HepG2 (cell line): ENCODE data around the gene CSMD2. TPM values are rescaled to one million over a fixed set of nuclear protein-coding genes. Genes with fewer than 3 reads are reported as not detected.

Experiments
- ATAC-seq: fragments of 200-7000 bp; cut with Tn5 transposase; 3 replicates; pipeline ENCODE4 v1.9.1; 2020; ENCODE audit warnings: mild to moderate bottlenecking, moderate library complexity
- BruUV-seq: library from RNA; stranded (reverse); fragments of 400-500 nt; replicated peaks from 2 replicates; lab custom pipeline; 2021; lab: Mats Ljungman, UMichigan
- CTCF ChIA-PET: fragments of 300-600 bp; formaldehyde crosslinking; extraction: SDS; loops from one replicate; lab custom pipeline; 2021; ENCODE audit warnings: low total read pairs, inconsistent platforms, low intra/inter-chr PET ratio; lab: Yijun Ruan, JAX
- POLR2A ChIA-PET: fragments of 350-600 bp; sonication (Branson Sonifier 250); formaldehyde crosslinking; loops from one replicate; lab custom pipeline; 2020; ENCODE audit warnings: antibody characterized with exemption, inconsistent platforms; lab: Yijun Ruan, JAX
- DNase-seq: peaks from one replicate; pipeline ENCODE4 v3.0.0-alpha.2; 2015; ENCODE audit warnings: low spot score
- FAIRE-seq: peaks from 3 replicates; lab custom pipeline; 2011; peaks lifted over from hg19 to GRCh38; lab: Jason Lieb, UNC
- H2AFZ ChIP-seq: one replicate; pipeline ENCODE4 v1.6.1; 2011; ENCODE audit warnings: low read length, inconsistent platforms
- H3K27ac ChIP-seq: fragments of 300-600 bp; 3 replicates; pipeline ENCODE4 v1.8.0; 2011; ENCODE audit warnings: mixed run types, mild to moderate bottlenecking, mixed read lengths, low read length, inconsistent platforms; ENCODE audit not compliant: insufficient read depth; ENCODE audit errors: extremely low read length
- H3K27me3 ChIP-seq, 2 experiments: fragments of 200-600 bp in 1 of 2; 2 replicates in 1 of 2; 3 replicates in 1 of 2; pipeline versions ENCODE4 v1.6.0 to v1.8.0; 2011; ENCODE audit warnings: low read length in 2 of 2, mild to moderate bottlenecking in 2 of 2, moderate library complexity in 2 of 2, inconsistent platforms in 1 of 2; ENCODE audit not compliant: insufficient read depth in 2 of 2, control insufficient read depth in 1 of 2
- H3K36me3 ChIP-seq, 2 experiments: fragments of 200-600 bp in 1 of 2; replicated peaks in 1 of 2; 2 replicates in 1 of 2; 3 replicates in 1 of 2; pipeline versions ENCODE4 v1.5.1 to v1.8.0; 2011; ENCODE audit warnings: low read length in 2 of 2, inconsistent platforms in 1 of 2; ENCODE audit not compliant: insufficient read depth in 2 of 2, control insufficient read depth in 1 of 2
- H3K4me1 ChIP-seq: 2 replicates; pipeline ENCODE4 v1.5.1; 2012; ENCODE audit warnings: low read length, inconsistent platforms; ENCODE audit not compliant: insufficient read depth
- H3K4me2 ChIP-seq: 2 replicates; pipeline ENCODE4 v1.6.0; 2011; ENCODE audit warnings: low read depth, low read length, inconsistent platforms
- H3K4me3 ChIP-seq, 3 experiments: fragments of 200-600 bp in 1 of 3; sonication (generic), shearing (Covaris generic) in 1 of 3; replicated peaks in 1 of 3; 2 replicates each; pipeline ENCODE4 v1.5.1; 2011 to 2016; ENCODE audit warnings: low read length in 3 of 3, inconsistent platforms in 2 of 3, low read depth in 2 of 3, mild to moderate bottlenecking in 2 of 3, control low read depth in 1 of 3, mixed read lengths in 1 of 3; ENCODE audit not compliant: insufficient read depth in 1 of 3
- H3K79me2 ChIP-seq: one replicate; pipeline ENCODE4 v1.6.1; 2011; ENCODE audit warnings: low read length, inconsistent platforms; ENCODE audit not compliant: insufficient read depth
- H3K9ac ChIP-seq: 2 replicates; pipeline ENCODE4 v1.6.0; 2011; ENCODE audit warnings: mild to moderate bottlenecking, low read depth, low read length, inconsistent platforms; ENCODE audit not compliant: insufficient read depth
- H3K9me3 ChIP-seq: 2 replicates; pipeline ENCODE4 v1.5.1; 2012; ENCODE audit warnings: mild to moderate bottlenecking, low read length
- H4K20me1 ChIP-seq: 2 replicates; pipeline ENCODE4 v1.6.0; 2011; ENCODE audit warnings: inconsistent platforms, mild to moderate bottlenecking, low read length, moderate library complexity; ENCODE audit not compliant: insufficient read depth
- ARHGAP35 ChIP-seq: sonication (generic); formaldehyde crosslinking; IDR thresholded peaks from 2 replicates; pipeline ENCODE4 v1.9.0; 2022; ENCODE audit warnings: mild to moderate bottlenecking, inconsistent platforms, moderate library complexity, missing genetic modification reagents, borderline replicate concordance
- CREM ChIP-seq, 2 experiments: sonication (generic) in 1 of 2; formaldehyde crosslinking in 1 of 2; IDR thresholded peaks; 2 replicates each; pipeline versions ENCODE4 v1.4.0 to v1.6.1; 2016 to 2020; ENCODE audit warnings: antibody characterized with exemption in 1 of 2, mild to moderate bottlenecking in 1 of 2, missing genetic modification reagents in 1 of 2
- FOXA3 ChIP-seq: IDR thresholded peaks from 2 replicates; pipeline ENCODE4 v1.6.1; 2016; ENCODE audit warnings: missing genetic modification reagents, missing compliant biosample characterization
- HOXA3 ChIP-seq: sonication (generic); formaldehyde crosslinking; IDR thresholded peaks from 2 replicates; pipeline ENCODE4 v1.5.0; 2020; ENCODE audit warnings: missing genetic modification reagents
- ZNF253 ChIP-seq: sonication (generic); formaldehyde crosslinking; IDR thresholded peaks from 2 replicates; pipeline ENCODE4 v1.8.0; 2022; ENCODE audit warnings: mild to moderate bottlenecking, missing genetic modification reagents, borderline replicate concordance
- ZNF275 ChIP-seq: sonication (generic); formaldehyde crosslinking; IDR thresholded peaks from 2 replicates; pipeline ENCODE4 v1.8.0; 2022; ENCODE audit warnings: missing genetic modification reagents, mild to moderate bottlenecking, inconsistent platforms, borderline replicate concordance
- ZNF335 ChIP-seq: sonication (generic); formaldehyde crosslinking; IDR thresholded peaks from 2 replicates; pipeline ENCODE4 v1.4.0; 2020; ENCODE audit warnings: missing genetic modification reagents
- ZNF34 ChIP-seq: sonication (generic); formaldehyde crosslinking; IDR thresholded peaks from 2 replicates; pipeline ENCODE4 v1.4.0; 2020; ENCODE audit warnings: mild to moderate bottlenecking, missing genetic modification reagents, borderline replicate concordance
- ZNF552 ChIP-seq: sonication (generic); formaldehyde crosslinking; IDR thresholded peaks from 2 replicates; pipeline ENCODE4 v1.9.0; 2022; ENCODE audit warnings: missing genetic modification reagents, mild to moderate bottlenecking, borderline replicate concordance
- ZNF788 ChIP-seq: sonication (generic); formaldehyde crosslinking; IDR thresholded peaks from 2 replicates; pipeline ENCODE4 v1.5.0; 2020; ENCODE audit warnings: mild to moderate bottlenecking, missing genetic modification reagents, borderline replicate concordance
- ZNF839 ChIP-seq: sonication (generic); formaldehyde crosslinking; IDR thresholded peaks from 2 replicates; pipeline ENCODE4 v1.4.0; 2020; ENCODE audit warnings: missing genetic modification reagents, mild to moderate bottlenecking, borderline replicate concordance
- ZSCAN5A ChIP-seq: sonication (generic); formaldehyde crosslinking; IDR thresholded peaks from 2 replicates; pipeline ENCODE4 v1.8.0; 2022; ENCODE audit warnings: mild to moderate bottlenecking, missing genetic modification reagents, borderline replicate concordance
- WGBS: methylation state at CpG from one replicate; pipeline ENCODE4 v1.1.6; 2017; ENCODE audit warnings: low lambda C conversion rate; 5-methylcytosine and 5-hydroxymethylcytosine counted together
- in situ Hi-C: cut with HindIII; loops from 2 replicates; pipeline ENCODE4 v1.10.0; 2017; ENCODE audit warnings: low pct_unique_long_range_greater_than_20kb; ENCODE audit not compliant: extremely low pct_ligation_motif_present
- intact Hi-C: fragments of 100-400 bp; cut with micrococcal nuclease; formaldehyde crosslinking; loops from one replicate; pipeline ENCODE4 v1.10.0; 2022; ENCODE audit not compliant: unreplicated experiment
- polyA plus RNA-seq, 8 experiments: library from polyadenylated mRNA; depleted of rRNA in 3 of 8; stranded (reverse) in 7 of 8; unstranded in 1 of 8; fragments of >200 nt; fragmentation: Illumina TruSeq in 4 of 8; extraction: Trizol in 4 of 8; gene quantifications; 2 replicates each; pipeline versions ENCODE4 v1.2.1 to v1.2.3, GENCODE V29; 2011 to 2016; ENCODE audit warnings: low read depth in 4 of 8, missing spikeins in 1 of 8, mixed read lengths in 1 of 8; ENCODE audit not compliant: insufficient read depth in 1 of 8
- total RNA-seq, 5 experiments: library from RNA; depleted of rRNA; stranded (reverse); fragments of >200 nt; fragmentation: Illumina TruSeq; extraction: Trizol; gene quantifications; 2 replicates each; pipeline ENCODE4 v1.2.3, GENCODE V29; 2016; ENCODE audit warnings: low read depth in 1 of 5
- TF ChIP-seq, protein P1 (sequence below), 2 experiments: fragments of 450-650 bp in 1 of 2; sonication (generic) in 1 of 2; formaldehyde crosslinking in 1 of 2; IDR thresholded peaks; 2 replicates each; pipeline versions ENCODE4 v1.6.1 to v1.8.0; 2016 to 2022; ENCODE audit warnings: antibody characterized with exemption in 1 of 2, mild to moderate bottlenecking in 1 of 2, missing genetic modification reagents in 1 of 2

The CSMD2 gene
- total and polyA plus RNA-seq, 2 of the 13 experiments (the other 11 are each of a cell fraction or from before 2014, with no cell fraction given), result not detected

- H2AFZ ChIP-seq, result no peak overlapping the region
- no peak overlapping the region for H3K4me3 ChIP-seq
- ChIA-PET CTCF (no interaction called here), POLR2A (no interaction called here)
- H3K79me2 ChIP-seq, result no peaks in the 10 kb centered on the region
- FAIRE-seq, result no peak
- H3K9me3 ChIP-seq, result peaks cover 16% of the 10 kb centered on the region; the same call in 1 of the 2 replicates
- no peak for DNase-seq
- WGBS, result 7% methylated on average over 4 of the region's 4 CpGs
- no peaks in the 10 kb centered on the region for H3K4me1 ChIP-seq
- intact Hi-C loops (no loop called here), in situ Hi-C loops (no loop called here)
- BruUV-seq, result no TSS peak
- no peaks in the 10 kb centered on the region for H4K20me1 ChIP-seq
- H3K27me3 ChIP-seq, result no peaks in the 10 kb centered on the region
- H3K4me2 ChIP-seq, result no peak overlapping the region
- no peak overlapping the region for H3K27ac ChIP-seq
- no peak overlapping the region for H3K9ac ChIP-seq
- H3K36me3 ChIP-seq, result no peaks in the 10 kb centered on the region
- no peak for ATAC-seq
- no peak for TF ChIP-seq CREM (IDR thresholded peaks at IDR 0.05)
- TF ChIP-seq CREM (CRISPR knock-in tag; IDR thresholded peaks at IDR 0.05), result no peak
- TF ChIP-seq ZNF275 (CRISPR knock-in tag), result no peak
- TF ChIP-seq, protein P1, sequence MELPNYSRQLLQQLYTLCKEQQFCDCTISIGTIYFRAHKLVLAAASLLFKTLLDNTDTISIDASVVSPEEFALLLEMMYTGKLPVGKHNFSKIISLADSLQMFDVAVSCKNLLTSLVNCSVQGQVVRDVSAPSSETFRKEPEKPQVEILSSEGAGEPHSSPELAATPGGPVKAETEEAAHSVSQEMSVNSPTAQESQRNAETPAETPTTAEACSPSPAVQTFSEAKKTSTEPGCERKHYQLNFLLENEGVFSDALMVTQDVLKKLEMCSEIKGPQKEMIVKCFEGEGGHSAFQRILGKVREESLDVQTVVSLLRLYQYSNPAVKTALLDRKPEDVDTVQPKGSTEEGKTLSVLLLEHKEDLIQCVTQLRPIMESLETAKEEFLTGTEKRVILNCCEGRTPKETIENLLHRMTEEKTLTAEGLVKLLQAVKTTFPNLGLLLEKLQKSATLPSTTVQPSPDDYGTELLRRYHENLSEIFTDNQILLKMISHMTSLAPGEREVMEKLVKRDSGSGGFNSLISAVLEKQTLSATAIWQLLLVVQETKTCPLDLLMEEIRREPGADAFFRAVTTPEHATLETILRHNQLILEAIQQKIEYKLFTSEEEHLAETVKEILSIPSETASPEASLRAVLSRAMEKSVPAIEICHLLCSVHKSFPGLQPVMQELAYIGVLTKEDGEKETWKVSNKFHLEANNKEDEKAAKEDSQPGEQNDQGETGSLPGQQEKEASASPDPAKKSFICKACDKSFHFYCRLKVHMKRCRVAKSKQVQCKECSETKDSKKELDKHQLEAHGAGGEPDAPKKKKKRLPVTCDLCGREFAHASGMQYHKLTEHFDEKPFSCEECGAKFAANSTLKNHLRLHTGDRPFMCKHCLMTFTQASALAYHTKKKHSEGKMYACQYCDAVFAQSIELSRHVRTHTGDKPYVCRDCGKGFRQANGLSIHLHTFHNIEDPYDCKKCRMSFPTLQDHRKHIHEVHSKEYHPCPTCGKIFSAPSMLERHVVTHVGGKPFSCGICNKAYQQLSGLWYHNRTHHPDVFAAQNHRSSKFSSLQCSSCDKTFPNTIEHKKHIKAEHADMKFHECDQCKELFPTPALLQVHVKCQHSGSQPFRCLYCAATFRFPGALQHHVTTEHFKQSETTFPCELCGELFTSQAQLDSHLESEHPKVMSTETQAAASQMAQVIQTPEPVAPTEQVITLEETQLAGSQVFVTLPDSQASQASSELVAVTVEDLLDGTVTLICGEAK (IDR thresholded peaks at IDR 0.05), result no peak
- TF ChIP-seq, protein P1 (CRISPR knock-in tag; IDR thresholded peaks at IDR 0.05), result no peak
- TF ChIP-seq FOXA3 (CRISPR knock-in tag), result no peak
- no peak for TF ChIP-seq ZNF552 (CRISPR knock-in tag)
- no peak for TF ChIP-seq ZNF253 (CRISPR knock-in tag)
- TF ChIP-seq ARHGAP35 (CRISPR knock-in tag), result no peak
- no peak for TF ChIP-seq ZNF788 (CRISPR knock-in tag)
- TF ChIP-seq ZNF335, result no peak
- no peak for TF ChIP-seq HOXA3
- no peak for TF ChIP-seq ZNF839
- TF ChIP-seq ZNF34 (CRISPR knock-in tag), result no peak
- TF ChIP-seq ZSCAN5A (CRISPR knock-in tag), result no peak
Observed at GRCh38 chr1:33792651-33793050, 372.4 kb downstream of the CSMD2 start.
